K562 (cell line): ENCODE results near the gene LILRB3. TPM values are rescaled to one million over a fixed set of nuclear protein-coding genes. Genes with fewer than 3 reads are reported as not detected.
A peak's percentile ranks its signal among the peaks of the same experiment; 100 is the strongest.

Experiments
- ATAC-seq: fragments of 200-7000 bp; cut with Tn5 transposase; 3 replicates; pipeline ENCODE4 v1.9.1; 2020; ENCODE audit warnings: moderate library complexity
- BruUV-seq: library from RNA; stranded (reverse); fragments of 400-500 nt; replicated peaks from 2 replicates; lab custom pipeline; 2021; lab: Mats Ljungman, UMichigan
- CTCF ChIA-PET: fragments of 300-600 bp; formaldehyde crosslinking; extraction: SDS; loops from one replicate; lab custom pipeline; 2021; ENCODE audit warnings: low intra/inter-chr PET ratio; lab: Yijun Ruan, JAX
- POLR2A ChIA-PET: fragments of 300-600, 350-650 bp; sonication (Branson Sonifier 250); formaldehyde crosslinking; extraction: SDS; loops from one replicate; lab custom pipeline; 2021; ENCODE audit warnings: antibody characterized with exemption, inconsistent platforms; lab: Yijun Ruan, JAX
- DNase-seq, 4 experiments: peaks; one replicate each; pipeline versions ENCODE4 v3.0.0 to v3.0.0-alpha.2; 2011 to 2018; ENCODE audit warnings: low spot score in 3 of 4, mixed read lengths in 3 of 4; ENCODE audit errors: extremely low read depth in 1 of 4
- FAIRE-seq: peaks from 2 replicates; lab custom pipeline; 2011; peaks lifted over from hg19 to GRCh38; lab: Jason Lieb, UNC
- H2AFZ ChIP-seq: 2 replicates; pipeline ENCODE4 v1.6.0; 2011; ENCODE audit warnings: low read depth, low read length, control low read depth, inconsistent platforms
- H3K27ac ChIP-seq: fragments of 200-600 bp; 3 replicates; pipeline ENCODE4 v1.8.0; 2011; ENCODE audit warnings: low read depth, mild to moderate bottlenecking, control low read depth, inconsistent platforms, low read length, moderate library complexity, mixed read lengths; ENCODE audit errors: extremely low read depth
- H3K27me3 ChIP-seq, 2 experiments: fragments of 300-600 bp in 1 of 2; 2 replicates in 1 of 2; 3 replicates in 1 of 2; pipeline versions ENCODE4 v1.6.0 to v1.8.0; 2011; ENCODE audit warnings: inconsistent platforms in 2 of 2, low read length in 2 of 2, mild to moderate bottlenecking in 1 of 2, mixed read lengths in 1 of 2, moderate library complexity in 1 of 2; ENCODE audit not compliant: control insufficient read depth in 2 of 2, insufficient read depth in 2 of 2
- H3K36me3 ChIP-seq: fragments of 300-600 bp; 3 replicates; pipeline ENCODE4 v1.8.0; 2011; ENCODE audit warnings: mild to moderate bottlenecking, low read length, inconsistent platforms; ENCODE audit not compliant: control insufficient read depth, insufficient read depth
- H3K4me1 ChIP-seq, 2 experiments: fragments of 200-600 bp in 1 of 2; replicated peaks in 1 of 2; 2 replicates in 1 of 2; 3 replicates in 1 of 2; pipeline versions ENCODE4 v1.5.1 to v1.8.0; 2011; ENCODE audit warnings: inconsistent platforms in 2 of 2, low read length in 2 of 2, mild to moderate bottlenecking in 1 of 2, mixed read lengths in 1 of 2, moderate library complexity in 1 of 2; ENCODE audit not compliant: control insufficient read depth in 2 of 2, insufficient read depth in 2 of 2
- H3K4me2 ChIP-seq: 2 replicates; pipeline ENCODE4 v1.6.1; 2011; ENCODE audit warnings: low read length, control low read depth, inconsistent platforms, mixed read lengths; ENCODE audit not compliant: insufficient read depth
- H3K4me3 ChIP-seq: fragments of 200-600 bp; sonication (generic), shearing (Covaris generic); 2 replicates; pipeline ENCODE4 v1.5.1; 2016; ENCODE audit warnings: control low read depth, inconsistent platforms
- H3K79me2 ChIP-seq: fragments of 200-600 bp; 3 replicates; pipeline ENCODE4 v1.8.0; 2011; ENCODE audit warnings: low read length, inconsistent platforms; ENCODE audit not compliant: control insufficient read depth, insufficient read depth
- H3K9ac ChIP-seq, 2 experiments: 2 replicates each; pipeline versions ENCODE4 v1.6.0 to v1.6.1; 2011; ENCODE audit warnings: low read depth in 2 of 2, low read length in 2 of 2, control low read depth in 1 of 2, inconsistent platforms in 1 of 2, mild to moderate bottlenecking in 1 of 2, mixed read lengths in 1 of 2; ENCODE audit not compliant: insufficient read depth in 1 of 2
- H3K9me1 ChIP-seq: one replicate; pipeline ENCODE4 v1.6.0; 2011; ENCODE audit warnings: inconsistent platforms, mild to moderate bottlenecking, low read length, moderate library complexity; ENCODE audit not compliant: control insufficient read depth, insufficient read depth
- H3K9me3 ChIP-seq: replicated peaks from 2 replicates; pipeline ENCODE4 v1.5.1; 2011; ENCODE audit warnings: low read depth, low read length, inconsistent platforms; ENCODE audit not compliant: control insufficient read depth, insufficient read depth
- H4K20me1 ChIP-seq: replicated peaks from 2 replicates; pipeline ENCODE4 v1.6.1; 2011; ENCODE audit warnings: low read length, inconsistent platforms, mixed read lengths; ENCODE audit not compliant: control insufficient read depth, insufficient read depth
- CTBP1 ChIP-seq: fragments of 450-650 bp; IDR thresholded peaks from 2 replicates; pipeline ENCODE4 v1.6.1; 2016; ENCODE audit warnings: borderline replicate concordance
- ELF1 ChIP-seq: fragments of 200-800 bp; sonication (Bioruptor generic); IDR thresholded peaks from 2 replicates; pipeline ENCODE4 v1.6.1; 2016; ENCODE audit warnings: missing genetic modification characterization, missing compliant biosample characterization
- GABPA ChIP-seq: fragments of 200-800 bp; sonication (Bioruptor generic); conservative IDR thresholded peaks from 2 replicates; pipeline ENCODE4 v1.6.1; 2016; ENCODE audit warnings: low read depth, missing genetic modification characterization, missing compliant biosample characterization
- MYNN ChIP-seq, 2 experiments: sonication (generic); formaldehyde crosslinking in 1 of 2; IDR thresholded peaks; 2 replicates each; pipeline versions ENCODE4 v1.5.0 to v1.6.1; 2016 to 2020; ENCODE audit warnings: antibody characterized with exemption in 1 of 2, missing genetic modification reagents in 1 of 2
- NEUROD1 ChIP-seq: fragments of 150-350 bp; IDR thresholded peaks from 2 replicates; pipeline ENCODE4 v1.6.1; 2014; ENCODE audit warnings: borderline replicate concordance, low read length, low read depth; ENCODE audit not compliant: partially characterized antibody
- POLR2A ChIP-seq: fragments of 450-650 bp; conservative IDR thresholded peaks from 2 replicates; pipeline ENCODE4 v1.6.1; 2016
- POLR2AphosphoS2 ChIP-seq: IDR thresholded peaks from 2 replicates; pipeline ENCODE4 v1.6.1; 2012; ENCODE audit warnings: low read length, improper control_type of control experiment
- POLR2B ChIP-seq: fragments of 450-650 bp; IDR thresholded peaks from 2 replicates; pipeline ENCODE4 v1.6.1; 2018; ENCODE audit warnings: low read depth; ENCODE audit not compliant: partially characterized antibody
- SAP30 ChIP-seq: fragments of 200-600 bp; sonication (generic); IDR thresholded peaks from 2 replicates; pipeline ENCODE4 v1.6.1; 2012; ENCODE audit warnings: borderline replicate concordance, low read depth, mild to moderate bottlenecking, moderate library complexity, low read length, control low read depth, inconsistent platforms; ENCODE audit not compliant: insufficient read depth, poor library complexity, severe bottlenecking
- ZEB2 ChIP-seq: fragments of 450-650 bp; IDR thresholded peaks from 2 replicates; pipeline ENCODE4 v1.6.1; 2016
- WGBS: fragments of 100-300 bp; shearing (Covaris generic); methylation state at CpG from one replicate; pipeline ENCODE4 v1.1.6; 2016; ENCODE audit warnings: low coverage, mixed read lengths; ENCODE audit not compliant: insufficient coverage; ENCODE audit errors: missing lambda C conversion rate; 5-methylcytosine and 5-hydroxymethylcytosine counted together
- in situ Hi-C: fragments of 300-500 bp; cut with MboI; formaldehyde crosslinking; loops from 4 replicates; pipeline ENCODE4 v1.15.0; 2018; ENCODE audit warnings: inconsistent platforms, mixed read lengths
- intact Hi-C: fragments of 100-400 bp; cut with micrococcal nuclease; formaldehyde crosslinking; loops from 2 replicates; pipeline ENCODE4 v1.14.2; 2022
- polyA plus RNA-seq, 8 experiments: library from polyadenylated mRNA; depleted of rRNA in 4 of 8; stranded (reverse) in 5 of 8; unstranded in 3 of 8; fragments of >200 nt; fragmentation: Nextera tagmentation in 2 of 8; fragmentation: Illumina TruSeq in 1 of 8; extraction: Ambion mirVana in 2 of 8; extraction: Trizol in 1 of 8; gene quantifications; 2 replicates each; pipeline versions ENCODE4 v1.2.1 to v1.2.3, GENCODE V29; 2011 to 2014; ENCODE audit warnings: inconsistent platforms in 1 of 8, missing spikeins in 1 of 8
- total RNA-seq, 7 experiments: library from RNA; depleted of rRNA in 6 of 7; stranded (reverse); fragments of >200 nt in 6 of 7; fragmentation: Illumina TruSeq in 2 of 7; extraction: Trizol in 2 of 7; gene quantifications; 2 replicates each; pipeline versions ENCODE4 v1.2.1 to v1.2.3, GENCODE V29; 2011 to 2021; ENCODE audit warnings: low replicate concordance in 1 of 7
- TF ChIP-seq, protein P1 (sequence below): fragments of 450-650 bp; IDR thresholded peaks from 2 replicates; pipeline ENCODE4 v1.7.1; 2018; ENCODE audit warnings: mild to moderate bottlenecking, low read depth; ENCODE audit not compliant: partially characterized antibody
- TF ChIP-seq, protein P2 (sequence below): fragments of 450-650 bp; IDR thresholded peaks from 2 replicates; pipeline ENCODE4 v1.6.1; 2018; ENCODE audit not compliant: partially characterized antibody
- TF ChIP-seq, protein P3 (sequence below), 2 experiments: fragments of 450-650 bp in 1 of 2; sonication (generic) in 1 of 2; formaldehyde crosslinking; conservative IDR thresholded peaks; 2 replicates each; pipeline versions ENCODE4 v1.4.0 to v1.8.1; 2020 to 2022; ENCODE audit warnings: mild to moderate bottlenecking in 1 of 2, missing genetic modification reagents in 1 of 2

LILRB3 gene
- total and polyA plus RNA-seq, 9 of the 15 experiments (the other 6 are each of a cell fraction or from before 2014, with no cell fraction given) = 0.01 to 0.09 TPM; not detected in 7

- Histone ChIP-seq H2AFZ (no peak within 1 kb of the TSS), H4K20me1 (no peaks in the 10 kb centered on the region), H3K27me3 (no peaks in the 10 kb centered on the region), H3K9ac (peak within 1 kb of the TSS in 1 of 2 experiments; percentile 43; a peak in 1 of 4 replicates), H3K4me1 (peaks cover 2 to 46% of the 10 kb centered on the region in 2 experiments; a peak in 2 of 5 replicates), H3K9me3 (no peaks in the 10 kb centered on the region), H3K27ac (no peak within 1 kb of the TSS), H3K4me3 (no peak within 1 kb of the TSS), H3K9me1 (no peaks in the 10 kb centered on the region), H3K79me2 (no peaks in the 10 kb centered on the region), H3K36me3 (peaks cover 10% of the 10 kb centered on the region; the same call in 2 of the 3 replicates), H3K4me2 (no peak within 1 kb of the TSS)
- BruUV-seq = no TSS peak
- WGBS = 14% methylated on average over 10 of the region's 13 CpGs
- in situ Hi-C loops (no loop called here), intact Hi-C loops (no loop called here)
- peak in 2 of 4 experiments; percentile 26 to 55 for DNase-seq
- ATAC-seq = peak; percentile 68
- POLR2A ChIA-PET = interaction anchor here (0.8 to 3.4 kb wide), 5 partner anchors 11 to 33 kb away, joined by 4 to 19 read pairs (median 5); partner anchors contain the start of genes MBOAT7, RPS9 and TSEN34
- CTCF ChIA-PET = interaction anchor here (5.9 kb wide), 1 partner anchor 58 kb away, joined by 37 read pairs; no protein-coding TSS in a partner anchor
- peak; percentile 70 for FAIRE-seq
- TF ChIP-seq MYNN (IDR thresholded peaks at IDR 0.05) (peak; percentile 35), MYNN (CRISPR knock-in tag; IDR thresholded peaks at IDR 0.05) (no peak), GABPA (tag) (0 out of 2 replicates have a peak, but pooled peaks have one; percentile 39), POLR2B (peak; percentile 48), POLR2AphosphoS2 (peak; percentile 60), CTBP1 (peak; percentile 82), SAP30 (no peak), ELF1 (tag) (0 out of 2 replicates have a peak, but pooled peaks have one; percentile 12), POLR2A (peak; percentile 67), NEUROD1 (peak; percentile 14), ZEB2 (peak; percentile 97)
- TF ChIP-seq, protein P1, sequence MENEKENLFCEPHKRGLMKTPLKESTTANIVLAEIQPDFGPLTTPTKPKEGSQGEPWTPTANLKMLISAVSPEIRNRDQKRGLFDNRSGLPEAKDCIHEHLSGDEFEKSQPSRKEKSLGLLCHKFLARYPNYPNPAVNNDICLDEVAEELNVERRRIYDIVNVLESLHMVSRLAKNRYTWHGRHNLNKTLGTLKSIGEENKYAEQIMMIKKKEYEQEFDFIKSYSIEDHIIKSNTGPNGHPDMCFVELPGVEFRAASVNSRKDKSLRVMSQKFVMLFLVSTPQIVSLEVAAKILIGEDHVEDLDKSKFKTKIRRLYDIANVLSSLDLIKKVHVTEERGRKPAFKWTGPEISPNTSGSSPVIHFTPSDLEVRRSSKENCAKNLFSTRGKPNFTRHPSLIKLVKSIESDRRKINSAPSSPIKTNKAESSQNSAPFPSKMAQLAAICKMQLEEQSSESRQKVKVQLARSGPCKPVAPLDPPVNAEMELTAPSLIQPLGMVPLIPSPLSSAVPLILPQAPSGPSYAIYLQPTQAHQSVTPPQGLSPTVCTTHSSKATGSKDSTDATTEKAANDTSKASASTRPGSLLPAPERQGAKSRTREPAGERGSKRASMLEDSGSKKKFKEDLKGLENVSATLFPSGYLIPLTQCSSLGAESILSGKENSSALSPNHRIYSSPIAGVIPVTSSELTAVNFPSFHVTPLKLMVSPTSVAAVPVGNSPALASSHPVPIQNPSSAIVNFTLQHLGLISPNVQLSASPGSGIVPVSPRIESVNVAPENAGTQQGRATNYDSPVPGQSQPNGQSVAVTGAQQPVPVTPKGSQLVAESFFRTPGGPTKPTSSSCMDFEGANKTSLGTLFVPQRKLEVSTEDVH = peak; percentile 40
- TF ChIP-seq, protein P2, sequence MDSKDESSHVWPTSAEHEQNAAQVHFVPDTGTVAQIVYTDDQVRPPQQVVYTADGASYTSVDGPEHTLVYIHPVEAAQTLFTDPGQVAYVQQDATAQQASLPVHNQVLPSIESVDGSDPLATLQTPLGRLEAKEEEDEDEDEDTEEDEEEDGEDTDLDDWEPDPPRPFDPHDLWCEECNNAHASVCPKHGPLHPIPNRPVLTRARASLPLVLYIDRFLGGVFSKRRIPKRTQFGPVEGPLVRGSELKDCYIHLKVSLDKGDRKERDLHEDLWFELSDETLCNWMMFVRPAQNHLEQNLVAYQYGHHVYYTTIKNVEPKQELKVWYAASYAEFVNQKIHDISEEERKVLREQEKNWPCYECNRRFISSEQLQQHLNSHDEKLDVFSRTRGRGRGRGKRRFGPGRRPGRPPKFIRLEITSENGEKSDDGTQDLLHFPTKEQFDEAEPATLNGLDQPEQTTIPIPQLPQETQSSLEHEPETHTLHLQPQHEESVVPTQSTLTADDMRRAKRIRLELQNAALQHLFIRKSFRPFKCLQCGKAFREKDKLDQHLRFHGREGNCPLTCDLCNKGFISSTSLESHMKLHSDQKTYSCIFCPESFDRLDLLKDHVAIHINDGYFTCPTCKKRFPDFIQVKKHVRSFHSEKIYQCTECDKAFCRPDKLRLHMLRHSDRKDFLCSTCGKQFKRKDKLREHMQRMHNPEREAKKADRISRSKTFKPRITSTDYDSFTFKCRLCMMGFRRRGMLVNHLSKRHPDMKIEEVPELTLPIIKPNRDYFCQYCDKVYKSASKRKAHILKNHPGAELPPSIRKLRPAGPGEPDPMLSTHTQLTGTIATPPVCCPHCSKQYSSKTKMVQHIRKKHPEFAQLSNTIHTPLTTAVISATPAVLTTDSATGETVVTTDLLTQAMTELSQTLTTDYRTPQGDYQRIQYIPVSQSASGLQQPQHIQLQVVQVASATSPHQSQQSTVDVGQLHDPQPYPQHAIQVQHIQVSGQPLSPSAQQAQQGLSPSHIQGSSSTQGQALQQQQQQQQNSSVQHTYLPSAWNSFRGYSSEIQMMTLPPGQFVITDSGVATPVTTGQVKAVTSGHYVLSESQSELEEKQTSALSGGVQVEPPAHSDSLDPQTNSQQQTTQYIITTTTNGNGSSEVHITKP = peak; percentile 60
- TF ChIP-seq, protein P3, sequence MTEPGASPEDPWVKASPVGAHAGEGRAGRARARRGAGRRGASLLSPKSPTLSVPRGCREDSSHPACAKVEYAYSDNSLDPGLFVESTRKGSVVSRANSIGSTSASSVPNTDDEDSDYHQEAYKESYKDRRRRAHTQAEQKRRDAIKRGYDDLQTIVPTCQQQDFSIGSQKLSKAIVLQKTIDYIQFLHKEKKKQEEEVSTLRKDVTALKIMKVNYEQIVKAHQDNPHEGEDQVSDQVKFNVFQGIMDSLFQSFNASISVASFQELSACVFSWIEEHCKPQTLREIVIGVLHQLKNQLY (CRISPR knock-in tag; conservative IDR thresholded peaks at IDR 0.05) = no peak
Observed at GRCh38 chr19:54172471-54173358, 50.1 kb downstream of the LILRB3 start, which contains the start of gene TMC4. Gene TMC4, minus strand, starts transcription at chr19:54173160. Its CDS starts 43 bp downstream, at chr19:54173117.
